ENCODE data around the gene POLG2.

GRCh38 chr17:64428406-64428805 is 68.4 kb downstream of the POLG2 start:
- TF ChIP-seq YY1 (IDR thresholded peaks at IDR 0.05; ENCODE audit: insufficient read depth, insufficient read length) (no peak), ZNF274 (IDR thresholded peaks at IDR 0.05; ENCODE audit: low read depth, low read length) (no peak)

All from NT2/D1 (cell line).